Inflammatory macrophage (primary cell): ENCODE results near the gene GTF2H4.

Source experiments
- DNase-seq, 2 donors: peaks; one replicate each; pipeline ENCODE4 v3.0.0-alpha.2; 2020 to 2022

Gene GTF2H4

GRCh38 chr6:30882759-30883684 is 25.0 kb upstream of the GTF2H4 start:
- DNase-seq = no peak

DNA sequence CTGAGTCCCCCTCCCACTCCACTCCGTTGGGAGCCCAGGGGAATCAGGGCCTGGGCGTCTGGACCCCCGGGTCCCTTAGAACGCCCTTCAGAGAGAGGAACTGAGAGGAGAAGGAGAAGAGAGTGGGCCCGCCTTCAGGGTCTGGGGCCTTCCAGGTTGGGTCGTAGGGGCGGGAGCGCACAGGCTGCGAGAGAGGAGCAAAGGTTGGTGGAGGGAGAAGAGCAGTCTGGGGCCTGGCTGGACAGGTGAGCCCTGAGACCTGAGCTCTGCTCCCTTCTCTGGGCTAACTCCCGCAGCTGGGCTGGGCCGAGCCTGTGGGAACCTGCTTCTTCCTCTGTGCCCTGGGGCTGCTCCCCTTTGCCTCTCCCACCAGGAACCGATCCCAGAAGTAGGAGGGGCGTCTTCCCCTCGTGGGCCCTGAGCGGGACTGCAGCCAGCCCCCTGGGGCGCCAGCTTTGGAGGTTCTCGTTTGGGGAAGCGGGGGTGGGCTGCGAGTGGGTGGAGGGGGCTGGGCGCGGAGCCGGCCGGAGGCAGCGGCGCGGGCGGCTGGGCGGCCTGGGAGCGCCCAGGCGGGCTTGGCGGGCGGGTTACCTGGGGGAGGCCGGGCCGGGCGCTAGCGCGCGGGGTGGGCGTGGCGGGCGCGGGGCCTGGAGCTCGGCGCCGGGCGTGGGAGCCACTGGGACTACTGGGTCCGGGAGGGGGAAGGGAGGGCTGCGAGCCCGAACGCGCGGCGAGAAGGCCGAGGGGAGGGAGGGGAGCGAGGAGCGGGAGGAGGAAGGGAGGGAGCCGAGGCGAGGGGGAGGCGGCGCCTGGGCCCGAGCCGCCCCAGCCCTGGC is 24.1 kb upstream of the GTF2H4 start, which contains the start of gene DDR1:
Gene DDR1, plus strand, starts transcription at position 835 of the 836 bp plus-strand sequence. CDS start 4,211 bp downstream, outside the sequence.
- DNase-seq = peak in 1 of 2 donors; percentile 20

GRCh38 chr6:30884521-30885480 is 23.2 kb upstream of the GTF2H4 start:
- DNase-seq = peak in 1 of 2 donors; percentile 9

DNA sequence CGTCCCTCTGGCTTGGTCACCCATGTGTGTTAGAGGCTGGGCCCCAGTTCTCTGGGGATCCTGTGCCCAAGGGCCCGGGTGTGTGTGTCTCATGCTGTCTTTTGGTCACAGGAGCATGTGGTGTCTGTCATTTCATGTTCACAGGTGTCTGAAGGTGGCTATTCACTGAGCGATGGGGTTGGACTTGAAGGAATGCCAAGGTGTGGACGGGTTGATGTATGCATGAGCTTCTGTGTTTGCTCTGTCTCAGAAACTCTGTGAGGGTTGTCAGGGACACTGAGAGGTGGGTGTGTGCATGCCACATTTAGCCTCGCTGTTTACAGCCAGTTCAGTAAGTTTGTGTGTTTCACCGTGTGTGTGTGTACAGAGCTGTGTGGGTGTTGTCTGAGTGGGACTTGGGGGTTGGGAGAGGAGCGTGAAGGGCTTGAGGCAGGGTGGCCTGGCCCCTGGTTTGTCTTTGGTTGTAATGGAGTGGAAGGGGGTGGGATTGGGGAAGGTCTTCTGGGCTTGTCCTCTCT is 22.5 kb upstream of the GTF2H4 start:
- no peak for DNase-seq

GRCh38 chr6:30885999-30886896 is 21.8 kb upstream of the GTF2H4 start:
- DNase-seq = no peak

DNA sequence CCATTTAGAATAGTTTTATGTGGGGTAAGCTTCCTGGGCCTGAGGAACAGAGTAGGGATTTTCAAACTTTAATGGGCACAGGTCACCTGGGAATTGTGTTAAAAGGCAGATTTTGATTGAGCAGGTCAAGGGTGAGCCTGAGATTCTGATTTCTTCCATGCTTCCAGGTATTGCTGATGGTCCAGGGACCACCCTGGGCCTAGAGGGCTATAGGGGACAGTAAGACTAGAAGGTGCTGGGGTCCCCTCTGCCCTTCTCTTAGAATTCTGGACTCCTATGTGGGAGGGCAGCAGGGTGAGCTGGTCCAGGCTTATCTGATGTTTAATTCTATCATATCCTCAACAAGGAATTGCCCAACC is 21.1 kb upstream of the GTF2H4 start:
- no peak for DNase-seq

DNA sequence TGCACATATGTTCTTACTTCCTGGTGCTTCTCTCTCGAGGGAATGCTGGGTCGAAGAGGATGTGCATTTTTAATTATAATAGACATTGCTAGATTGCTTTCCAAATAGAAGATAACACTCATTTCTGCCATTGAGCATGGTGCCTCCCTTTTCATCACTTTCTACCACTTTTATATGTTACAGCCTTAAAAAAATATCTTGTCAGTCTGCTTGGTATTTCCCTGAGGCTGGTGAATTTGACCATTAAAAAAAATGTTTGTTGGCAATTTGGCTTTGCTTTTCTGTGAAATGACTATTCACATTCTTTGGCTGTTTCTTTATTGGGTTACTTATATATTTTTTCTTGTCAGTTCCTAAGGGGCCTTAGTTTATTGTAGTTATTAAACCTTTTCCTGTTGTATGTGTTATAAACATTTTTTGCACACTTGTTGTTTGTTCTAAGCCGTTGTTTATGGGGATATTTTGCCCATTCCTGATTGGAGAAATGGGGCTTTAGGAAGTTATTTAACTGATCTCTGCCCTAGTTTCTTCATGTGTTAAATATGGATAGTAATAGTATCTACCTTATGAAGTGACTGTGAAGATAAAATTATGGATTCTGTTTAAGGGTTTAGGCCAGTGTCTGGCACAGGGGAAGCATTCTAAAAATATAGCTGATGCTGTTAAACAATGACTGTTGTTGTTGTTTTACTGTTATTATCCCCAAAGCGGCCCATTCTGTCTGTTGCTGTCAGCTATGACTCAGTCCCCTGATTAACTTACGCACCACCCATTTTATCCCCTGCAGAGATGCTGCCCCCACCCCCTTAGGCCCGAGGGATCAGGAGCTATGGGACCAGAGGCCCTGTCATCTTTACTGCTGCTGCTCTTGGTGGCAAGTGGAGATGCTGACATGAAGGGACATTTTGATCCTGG is 19.8 kb upstream of the GTF2H4 start:
- DNase-seq = no peak

DNA sequence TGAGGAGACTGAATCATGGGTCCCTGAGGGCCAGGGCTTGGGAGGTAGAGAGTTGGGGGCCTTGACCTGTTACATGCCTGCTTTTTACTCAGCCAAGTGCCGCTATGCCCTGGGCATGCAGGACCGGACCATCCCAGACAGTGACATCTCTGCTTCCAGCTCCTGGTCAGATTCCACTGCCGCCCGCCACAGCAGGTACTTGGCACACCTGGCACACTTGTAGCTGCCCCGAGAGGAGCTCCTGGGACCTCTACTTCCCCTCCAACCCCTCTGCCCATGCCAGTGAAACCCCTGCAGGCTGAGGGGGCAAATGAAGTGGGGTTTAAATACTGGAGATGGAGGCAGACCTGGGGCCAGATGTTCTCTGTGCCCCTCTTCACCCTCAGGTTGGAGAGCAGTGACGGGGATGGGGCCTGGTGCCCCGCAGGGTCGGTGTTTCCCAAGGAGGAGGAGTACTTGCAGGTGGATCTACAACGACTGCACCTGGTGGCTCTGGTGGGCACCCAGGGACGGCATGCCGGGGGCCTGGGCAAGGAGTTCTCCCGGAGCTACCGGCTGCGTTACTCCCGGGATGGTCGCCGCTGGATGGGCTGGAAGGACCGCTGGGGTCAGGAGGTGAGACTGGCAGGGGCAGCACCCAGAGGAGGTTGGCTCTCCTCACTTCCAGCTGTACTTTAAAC is 19.1 kb upstream of the GTF2H4 start:
- no peak for DNase-seq

GRCh38 chr6:30889496-30889885 is 18.5 kb upstream of the GTF2H4 start:
- DNase-seq = no peak

DNA sequence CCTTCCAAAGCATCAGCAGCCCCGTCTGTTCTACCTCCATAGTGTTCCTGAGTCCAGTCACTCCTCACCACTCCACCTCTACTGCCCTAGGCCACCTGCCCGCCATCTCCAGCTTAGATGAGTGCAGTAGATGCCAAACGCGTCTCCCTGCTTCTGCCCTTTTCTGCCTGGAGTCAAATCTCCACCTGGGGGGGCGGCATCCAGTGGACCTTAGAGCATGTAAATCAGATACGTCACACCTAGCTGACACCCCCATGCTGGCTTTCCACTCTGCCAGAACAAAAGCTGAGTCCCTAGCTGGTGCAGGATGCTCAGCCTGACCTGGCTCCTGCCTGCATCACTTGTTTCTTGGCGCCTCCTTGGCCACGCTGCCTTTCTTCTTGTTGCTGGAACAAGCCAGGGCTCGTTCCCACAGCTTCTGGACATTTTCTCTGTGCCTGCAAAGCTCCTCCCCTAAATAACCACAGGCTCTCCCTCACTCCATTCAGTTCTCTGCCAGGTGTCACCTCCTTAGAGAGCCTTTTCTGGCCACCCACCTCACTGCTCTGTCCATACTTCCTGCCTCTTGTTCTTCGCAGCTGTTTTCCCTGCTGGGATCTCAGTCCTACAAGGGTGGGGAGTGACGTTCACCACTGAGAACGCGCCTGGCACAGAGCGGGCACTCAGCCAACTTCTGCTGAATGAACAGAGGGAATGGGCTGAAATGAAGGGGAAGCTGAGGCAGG is 17.9 kb upstream of the GTF2H4 start:
- no peak for DNase-seq

DNA sequence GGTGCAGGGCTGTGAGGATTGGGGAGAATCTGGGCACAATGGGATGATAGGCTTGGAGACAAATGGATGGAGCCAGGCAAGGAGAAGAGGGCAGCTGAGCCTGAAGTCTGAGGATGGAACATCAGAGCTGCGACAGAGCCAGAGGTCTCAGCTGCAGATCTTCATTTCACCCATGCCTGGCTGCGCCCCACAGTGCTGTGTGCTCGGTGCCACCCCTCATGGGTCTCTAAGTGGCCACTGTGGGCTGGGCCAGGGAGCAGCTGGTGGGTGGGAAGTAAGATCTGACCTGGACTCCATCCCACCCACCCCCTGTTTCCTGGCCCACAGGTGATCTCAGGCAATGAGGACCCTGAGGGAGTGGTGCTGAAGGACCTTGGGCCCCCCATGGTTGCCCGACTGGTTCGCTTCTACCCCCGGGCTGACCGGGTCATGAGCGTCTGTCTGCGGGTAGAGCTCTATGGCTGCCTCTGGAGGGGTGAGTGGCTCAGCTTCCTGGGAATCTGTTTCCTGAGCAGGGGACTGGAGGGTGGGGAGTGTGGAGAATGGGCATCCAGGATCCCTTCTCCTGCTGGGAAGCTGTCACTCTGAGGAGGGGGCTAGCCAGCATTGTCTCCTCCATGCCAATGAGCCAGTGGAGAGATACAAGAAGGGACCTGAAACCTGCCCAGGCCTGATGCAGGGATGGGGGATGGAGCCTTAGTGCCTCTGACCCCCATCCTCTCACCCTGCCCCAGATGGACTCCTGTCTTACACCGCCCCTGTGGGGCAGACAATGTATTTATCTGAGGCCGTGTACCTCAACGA is 17.2 kb upstream of the GTF2H4 start:
- DNase-seq = no peak

DNA sequence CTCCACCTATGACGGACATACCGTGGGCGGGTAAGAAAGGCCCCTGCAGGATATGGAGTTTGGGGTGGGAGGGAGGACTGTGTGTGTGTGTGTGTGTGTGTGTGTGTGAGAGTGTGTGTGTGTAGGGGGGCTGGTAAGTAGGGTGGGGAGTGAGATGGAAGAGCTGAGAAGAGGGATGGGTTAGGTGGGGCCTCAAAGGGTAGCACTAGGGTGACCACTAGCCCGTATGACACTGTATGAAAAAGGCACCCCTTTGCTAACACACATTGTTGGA is 16.6 kb upstream of the GTF2H4 start:
- no peak for DNase-seq

DNA sequence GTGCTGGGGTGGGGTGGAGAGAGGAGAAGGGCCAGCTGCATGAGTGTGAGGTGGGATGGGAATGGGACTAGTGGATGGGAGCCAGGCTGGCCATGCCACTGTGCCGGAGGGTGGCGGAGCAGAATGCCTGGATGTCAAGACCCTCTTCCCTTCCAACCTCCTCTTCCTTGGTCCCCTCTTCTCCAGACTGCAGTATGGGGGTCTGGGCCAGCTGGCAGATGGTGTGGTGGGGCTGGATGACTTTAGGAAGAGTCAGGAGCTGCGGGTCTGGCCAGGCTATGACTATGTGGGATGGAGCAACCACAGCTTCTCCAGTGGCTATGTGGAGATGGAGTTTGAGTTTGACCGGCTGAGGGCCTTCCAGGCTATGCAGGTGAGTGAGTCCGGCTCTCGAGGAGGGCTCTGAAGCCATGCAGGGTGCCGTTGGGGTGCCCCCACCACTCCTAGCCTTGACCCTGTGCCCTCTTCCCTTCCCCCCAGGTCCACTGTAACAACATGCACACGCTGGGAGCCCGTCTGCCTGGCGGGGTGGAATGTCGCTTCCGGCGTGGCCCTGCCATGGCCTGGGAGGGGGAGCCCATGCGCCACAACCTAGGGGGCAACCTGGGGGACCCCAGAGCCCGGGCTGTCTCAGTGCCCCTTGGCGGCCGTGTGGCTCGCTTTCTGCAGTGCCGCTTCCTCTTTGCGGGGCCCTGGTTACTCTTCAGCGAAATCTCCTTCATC is 16.0 kb upstream of the GTF2H4 start:
- DNase-seq = no peak

DNA sequence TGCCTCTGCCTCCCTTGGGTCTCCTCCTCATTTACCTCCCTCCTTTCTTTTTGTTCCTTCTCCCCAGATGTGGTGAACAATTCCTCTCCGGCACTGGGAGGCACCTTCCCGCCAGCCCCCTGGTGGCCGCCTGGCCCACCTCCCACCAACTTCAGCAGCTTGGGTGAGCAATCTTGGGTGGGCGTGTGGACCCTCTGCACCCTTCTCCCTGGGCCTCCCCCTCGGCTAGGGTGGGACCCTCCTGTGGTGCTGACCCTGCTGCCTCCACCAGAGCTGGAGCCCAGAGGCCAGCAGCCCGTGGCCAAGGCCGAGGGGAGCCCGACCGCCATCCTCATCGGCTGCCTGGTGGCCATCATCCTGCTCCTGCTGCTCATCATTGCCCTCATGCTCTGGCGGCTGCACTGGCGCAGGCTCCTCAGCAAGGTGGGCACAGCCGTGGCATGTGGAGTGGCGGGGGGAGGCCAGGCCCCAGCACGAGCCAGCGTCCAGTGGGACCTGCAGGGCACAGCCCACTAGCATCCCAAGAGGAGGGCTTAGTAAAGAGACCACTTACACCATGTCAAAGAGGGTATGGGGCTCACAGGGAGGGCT is 14.9 kb upstream of the GTF2H4 start:
- DNase-seq = no peak

- DNase-seq = no peak
Observed at GRCh38 chr6:30893666-30894065, 14.3 kb upstream of the GTF2H4 start.

DNA sequence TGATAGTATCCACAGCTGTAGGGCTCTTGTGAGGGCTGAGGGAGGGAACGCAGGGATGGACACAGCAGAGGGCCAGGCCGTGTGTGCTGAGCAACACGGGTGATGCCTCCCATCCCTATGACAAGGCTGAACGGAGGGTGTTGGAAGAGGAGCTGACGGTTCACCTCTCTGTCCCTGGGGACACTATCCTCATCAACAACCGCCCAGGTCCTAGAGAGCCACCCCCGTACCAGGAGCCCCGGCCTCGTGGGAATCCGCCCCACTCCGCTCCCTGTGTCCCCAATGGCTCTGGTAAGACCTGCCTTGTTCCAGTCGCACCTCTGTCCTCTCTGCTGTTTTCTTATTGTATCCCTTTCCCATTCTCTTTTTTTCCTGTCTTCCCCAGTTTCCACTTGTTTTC is 13.6 kb upstream of the GTF2H4 start:
- no peak for DNase-seq

DNA sequence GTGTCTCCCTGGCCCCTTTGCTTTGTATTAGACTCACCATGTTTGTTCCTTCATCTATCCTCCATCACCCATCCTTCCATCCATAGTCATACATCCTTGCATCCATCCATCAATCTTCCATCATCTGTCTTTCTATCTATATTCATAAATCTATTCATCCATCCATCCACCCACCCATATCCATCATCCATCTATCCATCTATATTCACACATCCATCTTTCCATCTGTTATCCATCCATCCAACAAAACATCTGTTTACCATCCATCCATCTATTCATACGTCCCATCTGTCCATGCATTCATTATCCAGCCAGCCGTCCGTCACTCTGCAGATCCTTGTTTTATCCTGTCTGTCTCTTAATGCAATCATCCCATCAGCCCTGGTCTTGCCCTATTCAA is 13.1 kb upstream of the GTF2H4 start:
- DNase-seq = no peak
